ENCODE results near the gene TMED9. TPM values are rescaled to one million over a fixed set of nuclear protein-coding genes. Genes with fewer than 3 reads are reported as not detected.

The TMED9 gene
- total RNA-seq, 1 donor from 2014 or later = 113 TPM

DNA sequence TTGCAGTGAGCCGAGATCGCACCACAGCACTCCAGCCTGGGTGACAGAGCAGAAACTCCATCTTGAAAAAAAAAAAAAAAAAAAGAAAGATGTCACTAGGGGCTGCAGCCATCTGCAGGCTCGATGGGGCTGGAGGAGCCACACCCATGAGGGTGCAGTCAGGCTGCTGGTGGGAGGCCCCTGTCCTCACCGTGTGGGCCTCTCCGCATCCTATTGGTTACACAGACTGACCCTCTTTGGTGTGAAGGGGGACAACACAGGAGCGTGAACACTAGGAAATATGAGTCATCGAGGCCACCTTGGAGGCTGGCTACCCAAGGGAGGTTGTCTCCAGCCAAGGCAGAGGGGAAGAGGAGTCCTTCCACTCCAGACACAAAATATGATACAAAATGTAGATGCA is 23.7 kb upstream of the TMED9 start:
- H3K36me3 ChIP-seq = no peaks in the 10 kb centered on the region
- H3K27ac ChIP-seq = no peak overlapping the region
- TF ChIP-seq, protein P1, sequence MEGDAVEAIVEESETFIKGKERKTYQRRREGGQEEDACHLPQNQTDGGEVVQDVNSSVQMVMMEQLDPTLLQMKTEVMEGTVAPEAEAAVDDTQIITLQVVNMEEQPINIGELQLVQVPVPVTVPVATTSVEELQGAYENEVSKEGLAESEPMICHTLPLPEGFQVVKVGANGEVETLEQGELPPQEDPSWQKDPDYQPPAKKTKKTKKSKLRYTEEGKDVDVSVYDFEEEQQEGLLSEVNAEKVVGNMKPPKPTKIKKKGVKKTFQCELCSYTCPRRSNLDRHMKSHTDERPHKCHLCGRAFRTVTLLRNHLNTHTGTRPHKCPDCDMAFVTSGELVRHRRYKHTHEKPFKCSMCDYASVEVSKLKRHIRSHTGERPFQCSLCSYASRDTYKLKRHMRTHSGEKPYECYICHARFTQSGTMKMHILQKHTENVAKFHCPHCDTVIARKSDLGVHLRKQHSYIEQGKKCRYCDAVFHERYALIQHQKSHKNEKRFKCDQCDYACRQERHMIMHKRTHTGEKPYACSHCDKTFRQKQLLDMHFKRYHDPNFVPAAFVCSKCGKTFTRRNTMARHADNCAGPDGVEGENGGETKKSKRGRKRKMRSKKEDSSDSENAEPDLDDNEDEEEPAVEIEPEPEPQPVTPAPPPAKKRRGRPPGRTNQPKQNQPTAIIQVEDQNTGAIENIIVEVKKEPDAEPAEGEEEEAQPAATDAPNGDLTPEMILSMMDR (IDR thresholded peaks at IDR 0.05) = no peak
- H3K4me3 ChIP-seq = no peak overlapping the region
- no peaks in the 10 kb centered on the region for H3K4me1 ChIP-seq
- intact Hi-C loops (cut with DNase I) = no loop called here
- H3K9me3 ChIP-seq = no peaks in the 10 kb centered on the region
- no peak for DNase-seq (ENCODE audit: low spot score in 2 of 2)
- no peaks in the 10 kb centered on the region for H3K27me3 ChIP-seq

DNA sequence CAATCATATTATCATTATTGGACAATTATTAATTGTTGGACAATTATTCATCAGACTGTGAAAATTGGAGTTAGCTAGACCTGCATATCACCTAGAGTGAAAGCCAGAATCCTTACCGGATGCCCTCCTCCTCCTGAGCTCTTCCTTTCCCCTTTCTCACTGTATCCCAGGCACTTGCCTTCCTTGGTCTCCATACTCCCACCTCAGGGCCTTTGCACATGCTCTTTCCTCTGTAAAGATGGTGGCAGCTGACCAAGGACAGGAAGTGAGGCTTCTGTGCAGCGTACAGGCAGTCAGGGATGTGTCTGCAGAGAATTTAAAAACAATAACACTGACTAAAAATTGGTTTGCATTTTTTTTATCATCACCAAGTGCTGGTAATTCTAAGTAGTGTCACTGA is 22.1 kb upstream of the TMED9 start:
- DNase-seq (ENCODE audit: low spot score in 2 of 2) = no peak
- Histone ChIP-seq H3K27ac (no peak overlapping the region), H3K4me3 (no peak overlapping the region), H3K9me3 (no peaks in the 10 kb centered on the region), H3K27me3 (no peaks in the 10 kb centered on the region), H3K36me3 (no peaks in the 10 kb centered on the region), H3K4me1 (no peaks in the 10 kb centered on the region)
- intact Hi-C loops (cut with DNase I) = no loop called here
- TF ChIP-seq, protein P1 (IDR thresholded peaks at IDR 0.05) = no peak

DNA sequence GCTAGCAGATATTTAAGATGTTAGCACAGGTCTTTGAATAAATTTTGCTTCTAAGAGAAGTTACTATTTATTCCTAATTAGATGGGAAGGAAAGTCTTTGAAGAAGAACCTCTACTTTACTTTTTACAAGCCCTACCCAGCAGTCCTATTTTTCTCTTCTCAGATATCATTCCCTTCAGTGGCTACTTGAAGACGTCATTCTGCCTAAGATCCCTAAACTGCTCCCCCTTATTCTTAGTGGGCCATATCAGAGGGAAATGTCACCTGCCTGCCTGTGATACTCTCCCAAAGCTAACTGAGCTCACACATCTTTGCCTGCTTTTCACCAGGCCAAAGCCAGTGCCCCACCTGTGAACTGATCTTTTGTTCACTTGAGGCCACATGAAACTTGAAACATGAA is 16.5 kb upstream of the TMED9 start:
- Histone ChIP-seq H3K4me1 (no peaks in the 10 kb centered on the region), H3K36me3 (no peaks in the 10 kb centered on the region), H3K4me3 (no peak overlapping the region), H3K27me3 (no peaks in the 10 kb centered on the region), H3K9me3 (no peaks in the 10 kb centered on the region), H3K27ac (no peak overlapping the region)
- TF ChIP-seq, protein P1 (IDR thresholded peaks at IDR 0.05) = no peak
- DNase-seq (ENCODE audit: low spot score in 2 of 2) = no peak
- intact Hi-C loops (cut with DNase I) = no loop called here

DNA sequence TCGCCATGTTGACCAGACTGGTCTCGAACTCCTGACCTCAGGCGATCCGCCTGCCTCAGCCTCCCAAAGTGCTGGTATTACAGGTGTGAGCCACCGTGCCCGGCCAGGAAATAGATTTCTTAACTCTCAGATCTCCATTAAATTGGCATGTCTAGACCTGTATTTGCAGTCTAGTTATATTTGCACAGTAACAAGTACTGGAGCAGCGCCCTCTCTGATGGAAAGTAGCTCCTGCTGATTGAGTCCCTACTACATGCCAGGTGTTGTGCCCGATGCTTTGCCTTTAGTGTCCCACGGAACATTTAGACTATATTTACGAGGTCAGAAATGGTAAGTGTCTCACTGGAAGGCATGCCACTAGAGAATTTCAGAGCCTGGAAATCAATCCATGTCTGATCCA is 15.8 kb upstream of the TMED9 start:
- no peak overlapping the region for H3K27ac ChIP-seq
- intact Hi-C loops (cut with DNase I) = no loop called here
- H3K9me3 ChIP-seq = no peaks in the 10 kb centered on the region
- DNase-seq (ENCODE audit: low spot score in 2 of 2) = no peak
- H3K27me3 ChIP-seq = no peaks in the 10 kb centered on the region
- TF ChIP-seq, protein P1 (IDR thresholded peaks at IDR 0.05) = no peak
- no peaks in the 10 kb centered on the region for H3K36me3 ChIP-seq
- no peak overlapping the region for H3K4me3 ChIP-seq
- H3K4me1 ChIP-seq = no peaks in the 10 kb centered on the region

DNA sequence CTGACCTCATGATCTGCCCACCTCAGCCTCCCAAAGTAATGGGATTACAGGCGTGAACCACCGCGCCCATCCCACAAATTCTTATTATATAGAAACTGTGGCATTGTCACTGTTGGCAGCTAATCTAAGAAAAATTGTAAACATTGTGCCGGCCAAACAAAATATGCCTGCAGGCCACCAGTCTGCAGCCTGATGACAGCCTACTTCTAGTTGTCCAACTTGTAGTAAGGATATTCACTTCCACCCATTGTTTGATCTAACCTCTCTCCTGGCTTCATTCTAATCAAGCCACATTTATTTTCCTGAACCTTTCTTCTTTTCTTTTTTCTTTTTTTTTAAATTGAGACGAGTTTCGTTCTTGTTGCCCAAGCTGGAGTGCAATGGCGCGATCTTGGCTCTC is 13.7 kb upstream of the TMED9 start:
- TF ChIP-seq, protein P1 (IDR thresholded peaks at IDR 0.05) = no peak
- Histone ChIP-seq H3K4me3 (no peak overlapping the region), H3K4me1 (no peaks in the 10 kb centered on the region), H3K27me3 (no peaks in the 10 kb centered on the region), H3K27ac (no peak overlapping the region), H3K9me3 (no peaks in the 10 kb centered on the region), H3K36me3 (no peaks in the 10 kb centered on the region)
- intact Hi-C loops (cut with DNase I) = no loop called here
- no peak for DNase-seq (ENCODE audit: low spot score in 2 of 2)

DNA sequence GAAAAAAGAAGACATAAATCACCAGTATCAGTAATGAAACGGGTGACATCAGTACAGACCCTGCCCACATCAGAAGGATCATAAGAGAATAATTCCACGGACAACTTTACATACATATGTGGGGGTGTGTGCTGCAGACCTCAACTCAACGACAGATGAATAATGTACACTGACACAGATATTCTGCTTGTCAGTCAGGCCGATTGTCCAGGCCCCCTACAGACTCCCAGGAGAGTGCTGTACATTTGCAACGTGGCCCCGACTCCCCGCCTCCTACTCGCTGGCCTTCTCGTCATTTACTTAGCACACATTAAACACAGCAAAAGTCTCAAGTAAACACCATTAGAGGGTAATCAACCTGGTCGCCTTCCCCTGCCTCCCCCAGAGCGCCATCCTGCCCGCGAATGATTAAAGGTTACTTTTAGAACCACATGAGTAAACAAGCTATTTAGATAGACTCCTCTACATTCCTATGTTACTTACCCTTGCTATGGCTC is 3.5 kb upstream of the TMED9 start:
- Histone ChIP-seq H3K27ac (no peak overlapping the region), H3K27me3 (no peaks in the 10 kb centered on the region), H3K36me3 (peaks cover 2 to 3% of the 10 kb centered on the region in 2 donors), H3K4me1 (peaks cover 4 to 11% of the 10 kb centered on the region in 2 donors), H3K9me3 (no peaks in the 10 kb centered on the region), H3K4me3 (no peak overlapping the region)
- intact Hi-C loops (cut with DNase I) = no loop called here
- TF ChIP-seq, protein P1 (IDR thresholded peaks at IDR 0.05) = no peak
- no peak for DNase-seq (ENCODE audit: low spot score in 2 of 2)
